Epidermal melanocyte (primary cell): ENCODE data around the gene LRP1B.
"Not testable (repeated sequence)": the region's sequence is repeated elsewhere in the genome, so short reads cannot be mapped to it uniquely, and the experiment has no call there.

Source experiments
- DNase-seq: peaks from one replicate; pipeline ENCODE4 v3.0.0; 2011; ENCODE audit warnings: low spot score; ENCODE audit not compliant: insufficient read length

Gene LRP1B

GRCh38 chr2:140286377-140286776, 1844.4 kb downstream of the LRP1B start:
- DNase-seq = no peak

DNA sequence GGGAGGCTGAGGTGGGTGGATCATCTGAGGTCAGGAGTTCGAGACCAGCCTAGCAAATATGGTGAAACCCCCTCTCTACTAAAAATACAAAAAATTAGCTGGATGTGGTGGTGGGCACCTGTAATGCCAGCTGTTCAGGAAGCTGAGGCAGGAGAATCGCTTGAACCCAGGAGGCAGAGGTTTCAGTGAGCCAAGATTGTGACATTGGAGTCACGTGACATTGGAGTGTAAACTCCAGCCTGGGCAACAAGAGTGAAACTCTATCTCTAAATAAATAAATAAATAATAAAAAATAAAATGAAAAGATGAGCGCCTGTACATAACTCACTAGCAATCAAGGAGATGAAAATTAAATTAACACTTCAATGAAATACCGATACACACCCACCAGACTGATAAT, 1853.5 kb downstream of the LRP1B start:
- not testable (repeated sequence) for DNase-seq

- no peak for DNase-seq
Observed at GRCh38 chr2:140276661-140277060, 1854.2 kb downstream of the LRP1B start.

DNA sequence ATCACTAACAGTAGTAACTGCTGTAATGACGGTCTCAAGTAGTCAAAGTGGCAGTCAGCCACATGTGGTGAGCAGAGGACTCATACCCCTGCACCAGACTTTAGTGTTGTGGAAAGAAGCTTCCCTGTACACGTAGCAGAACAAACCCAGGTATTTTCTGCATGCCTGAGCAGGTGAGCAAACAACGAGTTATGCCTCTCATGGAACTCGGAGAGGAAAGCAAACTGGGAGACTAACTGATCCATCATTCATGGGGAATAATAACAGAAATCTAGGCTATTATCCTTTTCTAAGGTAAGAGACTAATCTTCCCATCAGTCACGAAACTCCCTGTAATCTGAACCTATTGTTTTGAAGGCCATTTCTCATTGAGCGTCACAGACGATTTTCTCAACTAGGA, 1855.4 kb downstream of the LRP1B start:
- DNase-seq = no peak

DNA sequence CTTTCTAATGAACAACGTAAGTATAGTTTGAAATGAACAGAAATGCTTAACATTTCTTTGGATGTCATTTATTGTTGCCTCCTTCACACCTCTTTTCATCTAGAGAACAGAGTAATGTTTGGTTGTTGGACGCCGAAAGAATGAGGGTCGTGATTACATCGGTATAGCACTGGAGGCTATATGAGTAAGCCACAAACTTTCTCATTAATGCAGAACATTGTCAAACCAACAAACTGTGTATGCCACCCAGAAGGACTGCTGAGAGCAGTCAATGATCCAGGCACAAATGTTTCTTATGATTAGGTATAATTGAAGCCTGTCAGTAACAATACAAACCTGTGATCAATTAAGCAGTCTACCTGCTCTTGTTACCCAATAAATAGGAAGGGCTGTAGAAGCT, 1855.9 kb downstream of the LRP1B start:
- no peak for DNase-seq

- DNase-seq = no peak
Observed at GRCh38 chr2:140273958-140274357, 1856.9 kb downstream of the LRP1B start.

DNA sequence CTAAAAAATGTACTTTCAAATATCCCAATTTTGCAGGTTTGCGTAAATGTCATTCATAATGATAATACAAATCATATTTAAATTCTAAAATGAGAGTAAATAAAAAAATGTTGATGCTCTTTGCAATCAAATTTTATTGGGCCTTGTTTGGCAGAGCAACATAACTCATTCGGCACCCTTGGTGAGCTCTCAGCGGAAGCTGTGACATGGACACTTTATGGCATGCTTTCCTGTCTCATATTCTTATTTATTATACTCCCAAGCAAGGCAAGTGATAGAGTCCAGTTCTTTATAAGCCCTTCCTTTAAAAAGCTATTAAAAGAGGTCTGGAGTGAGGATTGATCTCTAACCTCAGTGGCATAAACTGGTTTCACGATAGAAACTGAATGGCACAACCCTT, 1857.4 kb downstream of the LRP1B start:
- no peak for DNase-seq

GRCh38 chr2:140270224-140270623, 1860.6 kb downstream of the LRP1B start:
- no peak for DNase-seq

GRCh38 chr2:140269000-140269399, 1861.8 kb downstream of the LRP1B start:
- DNase-seq = no peak

DNA sequence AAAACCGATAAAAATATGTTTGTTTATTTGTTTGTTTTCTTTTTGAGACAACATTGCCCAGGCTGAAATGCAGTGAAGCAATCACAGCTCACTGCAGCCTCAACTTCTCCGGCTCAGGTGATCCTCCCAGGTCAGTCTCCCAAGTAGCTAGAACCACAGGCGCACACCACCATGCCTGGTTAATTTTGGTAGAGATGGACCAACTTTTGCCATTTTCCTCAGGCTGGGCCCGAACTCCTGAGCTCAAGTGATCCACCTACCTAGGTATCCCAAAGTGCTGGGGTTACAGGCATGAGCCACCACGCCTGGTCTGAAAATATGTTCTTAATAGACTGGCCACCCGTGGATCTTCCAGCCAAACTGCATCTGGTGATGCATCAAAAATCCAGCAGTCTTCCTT, 1867.9 kb downstream of the LRP1B start:
- DNase-seq = no peak

- DNase-seq = no peak
Observed at GRCh38 chr2:140257692-140258300, 1873.0 kb downstream of the LRP1B start.

- no peak for DNase-seq
Observed at GRCh38 chr2:140256080-140256479, 1874.7 kb downstream of the LRP1B start.

- no peak for DNase-seq
Observed at GRCh38 chr2:140249821-140250220, 1881.0 kb downstream of the LRP1B start.

- DNase-seq = no peak
Observed at GRCh38 chr2:140248623-140249022, 1882.2 kb downstream of the LRP1B start.

DNA sequence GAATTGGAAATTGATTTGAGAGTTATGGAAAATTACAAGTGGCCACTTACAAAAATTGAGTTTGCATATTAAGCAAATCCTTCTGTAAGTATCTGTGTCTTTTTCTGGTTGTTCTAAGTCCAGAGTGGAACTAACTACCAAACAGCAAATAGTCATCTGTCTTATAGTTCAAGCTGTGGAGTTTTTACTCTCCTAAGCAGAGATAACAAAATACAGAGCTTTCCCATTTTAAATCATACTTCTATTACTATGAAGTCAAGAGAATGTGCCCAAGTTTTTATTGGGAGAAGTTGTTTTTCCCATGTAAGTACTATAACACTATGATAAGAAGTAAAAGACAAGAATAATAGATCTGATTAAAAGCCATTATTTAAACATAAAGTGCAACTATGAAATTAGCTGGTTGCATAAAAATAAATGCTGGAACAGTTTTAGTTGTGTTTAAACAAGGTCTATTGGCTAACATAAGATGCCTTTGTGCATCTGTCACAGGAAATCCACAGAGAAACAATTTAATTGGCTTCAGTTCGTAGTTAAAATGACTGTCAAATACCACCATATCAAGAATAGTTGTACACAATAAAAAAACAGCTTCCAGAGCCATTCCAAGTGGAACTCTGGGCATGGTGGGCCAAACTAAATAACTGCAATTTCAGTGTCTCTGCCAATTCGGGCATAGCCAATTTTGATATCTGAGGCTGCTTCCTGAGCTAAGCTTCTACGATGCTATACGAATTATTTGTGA, 1883.2 kb downstream of the LRP1B start:
- no peak for DNase-seq

- no peak for DNase-seq
Observed at GRCh38 chr2:140246957-140247356, 1883.9 kb downstream of the LRP1B start.

DNA sequence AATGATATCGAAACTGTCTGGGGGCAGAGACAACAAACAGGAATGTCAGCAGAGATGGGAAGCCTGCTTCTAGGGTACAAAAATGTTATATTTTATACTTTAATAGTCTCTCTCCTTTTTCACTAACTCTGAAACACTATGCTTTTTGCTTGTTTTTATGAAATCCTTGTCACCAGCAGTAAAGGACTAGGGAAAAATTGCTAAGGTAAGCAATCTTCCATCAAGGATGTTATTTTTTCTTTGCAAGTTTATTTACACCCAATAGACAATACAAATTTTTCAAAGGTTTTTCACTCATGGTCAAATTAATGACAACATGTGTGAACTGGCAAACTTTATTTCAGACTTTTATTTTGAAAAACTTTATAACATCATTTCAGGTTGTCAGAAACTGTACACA, 1884.8 kb downstream of the LRP1B start:
- DNase-seq = no peak

- DNase-seq = no peak
Observed at GRCh38 chr2:140242889-140243288, 1887.9 kb downstream of the LRP1B start.

DNA sequence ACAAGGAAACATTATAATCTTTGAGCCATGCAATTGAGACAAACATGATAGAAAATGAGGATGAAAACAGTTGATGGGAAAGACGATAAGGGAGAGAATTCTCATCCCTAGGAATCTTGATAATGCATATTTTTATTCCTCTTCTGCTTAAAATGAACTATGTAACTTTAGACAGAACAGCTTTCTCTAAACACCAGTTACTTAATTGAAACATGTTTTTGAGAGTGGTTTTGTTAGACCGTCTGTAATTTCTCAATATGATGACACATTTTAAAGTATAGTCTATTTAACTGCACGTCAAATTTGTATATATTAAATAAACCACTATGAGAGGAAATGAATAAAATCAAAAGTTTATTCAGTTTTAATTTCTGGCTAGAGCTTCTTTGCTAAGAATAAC, 1896.7 kb downstream of the LRP1B start:
- no peak for DNase-seq

DNA sequence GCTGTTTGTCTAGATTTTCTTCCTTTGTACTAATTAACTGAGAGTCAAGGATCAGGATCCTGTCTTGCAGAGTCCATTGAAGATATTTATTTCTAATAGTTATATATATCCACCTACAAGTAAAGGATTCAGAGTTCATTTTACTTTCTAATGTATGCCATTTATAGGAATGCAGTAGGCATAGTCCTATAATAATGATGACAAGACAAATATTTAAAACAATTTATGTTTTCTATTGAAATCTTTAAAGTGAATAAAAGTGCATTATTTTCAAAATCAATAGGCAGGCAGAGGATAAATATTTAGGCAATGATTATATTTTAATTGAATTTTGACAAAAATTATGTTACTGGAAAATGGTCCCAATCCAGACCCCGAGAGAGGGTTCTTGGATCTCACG, 1919.9 kb downstream of the LRP1B start:
- no peak for DNase-seq

DNA sequence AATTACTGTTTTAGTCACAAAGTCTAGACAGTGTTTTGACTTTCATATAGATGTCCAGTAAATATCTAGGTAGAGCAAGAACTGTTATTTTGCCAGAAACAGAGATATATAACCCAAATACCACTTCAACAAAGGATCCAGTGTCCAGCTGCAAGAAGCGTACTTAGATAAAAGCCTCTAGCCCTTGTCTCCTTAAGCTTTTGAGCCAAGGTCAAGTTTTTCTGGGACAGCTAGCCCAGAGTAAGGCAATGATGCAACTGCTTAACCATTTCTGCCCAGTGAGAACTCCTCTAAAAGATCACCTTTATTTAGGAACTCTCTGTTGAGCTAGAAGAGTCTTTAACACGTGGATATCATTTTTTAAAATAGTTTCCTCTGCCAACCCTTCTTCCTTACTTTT, 1925.7 kb downstream of the LRP1B start:
- no peak for DNase-seq

- DNase-seq = no peak
Observed at GRCh38 chr2:140203347-140203746, 1927.5 kb downstream of the LRP1B start.

DNA sequence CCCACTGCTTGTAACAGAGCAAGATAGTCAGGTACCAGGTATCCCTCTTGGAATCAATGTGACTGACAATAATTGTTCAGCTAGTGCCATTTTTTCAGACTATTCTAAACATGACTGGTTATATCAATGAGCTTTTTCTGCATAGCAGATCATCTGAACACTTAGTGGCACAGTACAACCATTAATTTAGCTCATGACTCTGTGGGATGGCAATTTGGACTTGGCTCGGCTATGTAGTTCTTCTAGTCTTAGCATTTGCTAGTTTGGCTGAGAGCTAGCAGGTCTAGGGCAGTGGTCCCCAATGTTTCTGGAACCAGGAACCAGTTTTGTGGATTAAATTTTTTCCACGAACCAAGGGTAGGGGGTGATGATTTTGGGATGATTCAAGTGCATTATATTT, 1929.2 kb downstream of the LRP1B start:
- DNase-seq = no peak
